Hematopoietic multipotent progenitor cell treated with erythropoietin and hydrocortisone succinate and interleukin-3 and kit ligand, for 15 days (in vitro differentiated cells): ENCODE results near the gene PDE11A.

Experiments
- DNase-seq: peaks from one replicate; pipeline ENCODE4 v3.0.0-alpha.2; 2015; ENCODE audit warnings: low spot score

PDE11A gene

GRCh38 chr2:177758591-177759371, 313.8 kb downstream of the PDE11A start:
- no peak for DNase-seq

DNA sequence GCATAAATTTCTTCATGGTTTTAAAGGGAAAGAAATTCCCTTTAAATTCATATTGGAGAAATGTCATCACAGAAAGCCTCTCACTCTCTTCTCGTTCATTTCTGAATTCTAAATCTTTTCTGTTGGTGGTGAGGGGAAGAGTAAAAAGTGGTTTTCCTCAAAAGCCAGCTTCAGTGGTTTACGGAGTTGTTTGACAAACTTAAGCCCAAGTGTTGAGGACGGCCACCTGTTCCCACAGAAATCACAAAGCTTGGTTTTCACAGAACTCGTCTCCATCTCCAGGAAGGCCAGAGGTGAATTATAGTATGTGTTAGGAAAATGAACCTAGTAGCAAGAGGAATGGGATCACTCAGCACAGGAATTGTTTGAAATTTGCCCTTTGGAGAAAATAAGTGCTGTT, 316.2 kb downstream of the PDE11A start:
- DNase-seq: no peak

DNA sequence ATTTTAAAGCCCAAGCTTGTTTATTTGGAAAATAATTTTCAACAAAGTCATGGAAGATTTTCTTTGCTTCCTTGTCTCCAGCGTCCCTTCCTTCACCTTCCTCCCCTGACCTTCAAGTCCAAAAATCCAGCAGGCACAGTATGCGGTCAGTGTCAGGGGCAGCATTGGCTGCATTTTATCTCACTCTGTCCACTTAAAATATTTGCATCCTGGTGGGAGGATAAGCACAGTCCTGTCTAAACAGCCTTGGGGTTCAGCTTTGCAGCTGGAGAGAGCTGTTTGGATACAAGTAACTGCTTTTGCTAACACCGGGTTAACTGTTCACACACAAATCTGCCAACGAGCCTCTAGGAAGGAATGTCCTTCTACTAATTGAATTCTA, 318.1 kb downstream of the PDE11A start:
- no peak for DNase-seq

GRCh38 chr2:177753682-177754491, 318.7 kb downstream of the PDE11A start:
- DNase-seq: no peak

DNA sequence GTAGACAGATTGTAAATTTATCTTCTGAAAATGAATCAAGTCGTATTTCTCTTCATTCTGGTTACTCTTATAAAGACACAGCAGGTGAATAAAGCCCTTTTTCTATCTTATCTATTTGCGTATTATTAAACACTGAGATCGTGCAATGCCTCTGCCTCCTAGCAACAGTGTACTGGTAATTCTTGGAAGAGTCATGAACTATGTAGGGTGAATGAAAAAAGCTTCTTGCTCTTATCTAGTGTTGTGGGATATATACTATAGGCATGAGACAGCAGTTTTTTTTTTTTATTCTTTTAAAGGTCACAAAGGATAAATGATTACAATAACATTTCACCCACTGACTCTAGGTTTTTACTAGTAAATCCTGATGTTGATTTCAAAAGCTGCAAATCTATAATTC, 324.2 kb downstream of the PDE11A start:
- DNase-seq: no peak

DNA sequence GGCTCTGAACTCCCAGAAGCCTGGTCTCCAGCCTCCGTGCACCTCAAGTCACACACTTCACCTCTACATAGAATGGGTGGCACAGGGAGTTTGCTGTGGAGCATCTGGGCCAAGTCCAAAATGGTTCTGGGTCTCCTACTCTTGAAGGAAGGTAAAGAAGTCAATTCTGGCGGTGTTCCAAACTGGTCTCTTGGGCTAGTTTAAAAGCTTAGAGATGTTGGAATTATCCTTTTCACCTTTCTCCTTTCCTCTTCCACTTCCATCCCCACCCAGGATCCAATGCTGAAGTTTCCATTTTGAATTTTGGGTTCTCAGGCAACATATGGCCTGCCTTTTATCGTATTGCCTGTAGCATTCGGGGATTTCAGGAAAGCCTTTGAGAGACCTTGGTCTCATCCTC, 325.2 kb downstream of the PDE11A start:
- no peak for DNase-seq

DNA sequence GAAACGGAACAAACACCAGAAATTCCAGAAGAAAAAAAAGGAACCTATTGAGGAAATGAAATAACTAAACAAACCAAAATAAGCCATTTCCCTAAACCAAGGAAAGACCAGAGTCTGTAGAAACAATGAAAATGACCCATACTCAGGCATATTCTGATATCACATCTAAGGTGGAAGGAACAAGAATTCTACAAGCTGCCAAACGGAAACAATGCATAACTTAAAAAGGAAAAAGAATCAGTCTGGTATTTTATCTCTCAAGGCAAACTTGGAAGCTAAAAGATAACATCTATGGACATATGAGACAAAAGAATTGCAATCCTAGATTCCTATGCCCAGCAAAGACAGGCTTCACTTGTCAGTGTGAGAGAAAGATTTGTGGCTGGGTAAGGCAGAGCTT, 326.2 kb downstream of the PDE11A start:
- DNase-seq: no peak

DNA sequence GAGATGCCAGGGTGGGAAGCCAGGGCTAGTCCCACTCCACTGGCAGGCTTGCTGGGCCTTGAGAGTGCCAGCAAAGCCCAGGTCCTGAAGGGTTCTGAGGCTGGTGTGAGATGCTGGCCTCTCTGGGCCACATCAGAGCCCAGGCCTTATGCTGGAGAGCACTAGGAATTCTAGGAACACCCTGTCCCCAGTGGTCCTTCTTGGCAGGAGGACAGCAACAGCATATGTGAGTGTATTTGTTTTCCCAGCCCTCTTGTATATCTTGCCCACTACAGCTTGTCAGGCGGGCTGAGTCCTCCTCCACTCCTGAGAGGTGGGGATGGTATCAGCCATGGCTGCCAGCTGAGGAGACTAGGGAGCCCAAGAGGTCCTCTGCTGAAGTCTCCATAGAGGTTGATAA, 327.0 kb downstream of the PDE11A start:
- DNase-seq: no peak

DNA sequence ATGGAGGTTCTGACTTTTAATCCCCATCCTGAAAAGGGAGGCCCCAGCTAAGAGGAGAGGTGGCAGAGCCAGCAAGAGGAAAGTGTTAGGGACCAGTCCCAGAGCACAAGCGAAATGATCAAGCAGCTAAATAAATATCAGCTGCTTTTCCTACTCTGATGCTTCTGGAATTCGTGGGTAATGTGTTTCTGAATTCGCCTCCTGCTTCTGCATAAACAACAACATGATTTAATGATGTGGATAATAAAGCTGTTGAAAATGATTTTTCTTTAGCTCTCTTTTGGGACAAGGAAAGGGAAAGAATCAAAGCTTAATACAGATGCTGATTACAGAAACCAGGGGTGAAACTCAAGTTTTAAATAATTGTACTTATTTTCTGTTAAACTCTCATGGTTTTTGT, 329.7 kb downstream of the PDE11A start:
- DNase-seq: no peak

- no peak for DNase-seq
Observed at GRCh38 chr2:177741866-177742265, 330.7 kb downstream of the PDE11A start.

GRCh38 chr2:177740700-177741099, 331.9 kb downstream of the PDE11A start:
- DNase-seq: no peak

GRCh38 chr2:177738461-177739235, 333.9 kb downstream of the PDE11A start:
- DNase-seq: no peak

GRCh38 chr2:177735318-177735803, 337.2 kb downstream of the PDE11A start:
- DNase-seq: no peak

DNA sequence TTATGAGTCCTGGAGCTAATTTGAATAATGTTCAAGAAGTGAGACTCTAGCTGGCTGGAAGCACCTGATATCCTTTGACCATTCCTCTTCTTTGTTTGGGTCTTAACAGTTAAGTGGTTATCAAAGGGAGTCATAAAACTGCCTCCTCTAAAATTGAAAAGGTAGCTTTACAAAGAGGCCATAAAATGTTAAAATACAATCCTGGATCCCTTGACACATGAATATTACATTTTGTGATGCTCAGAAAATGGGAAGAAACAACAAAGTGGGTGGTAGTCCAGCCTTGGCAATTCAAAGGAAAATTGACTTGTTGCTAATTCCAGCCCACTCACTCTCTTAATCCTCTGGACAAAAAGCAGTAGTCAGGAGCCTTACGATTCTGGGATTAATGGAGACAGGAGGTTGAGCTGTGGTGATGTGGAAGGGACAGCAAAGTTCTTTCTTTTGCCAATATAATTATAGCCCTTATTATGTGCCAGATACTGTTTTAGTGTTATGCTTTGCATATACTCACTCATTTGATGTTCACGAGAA, 339.2 kb downstream of the PDE11A start:
- DNase-seq: no peak

- no peak for DNase-seq
Observed at GRCh38 chr2:177731384-177731783, 341.2 kb downstream of the PDE11A start.

- DNase-seq: no peak
Observed at GRCh38 chr2:177730792-177731191, 341.8 kb downstream of the PDE11A start.

DNA sequence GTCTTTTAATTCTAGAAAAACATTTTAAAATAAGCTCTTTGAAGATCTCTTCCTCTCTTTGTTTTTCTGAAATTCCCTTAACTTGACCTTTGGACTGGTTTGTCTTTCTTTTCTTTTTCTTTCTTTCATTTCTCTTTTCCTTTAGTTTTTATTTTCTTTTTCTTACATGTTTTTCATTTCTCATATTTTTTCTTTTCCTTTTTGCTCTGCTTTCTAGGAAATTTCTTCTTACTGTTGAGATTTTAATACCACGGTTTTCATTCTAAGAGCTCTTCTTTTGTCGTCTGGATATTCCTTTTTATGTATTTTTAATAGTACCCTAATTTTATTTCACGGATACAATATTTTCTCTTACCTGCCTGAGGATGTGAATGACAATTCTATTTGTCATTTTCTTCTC, 342.2 kb downstream of the PDE11A start:
- DNase-seq: no peak

DNA sequence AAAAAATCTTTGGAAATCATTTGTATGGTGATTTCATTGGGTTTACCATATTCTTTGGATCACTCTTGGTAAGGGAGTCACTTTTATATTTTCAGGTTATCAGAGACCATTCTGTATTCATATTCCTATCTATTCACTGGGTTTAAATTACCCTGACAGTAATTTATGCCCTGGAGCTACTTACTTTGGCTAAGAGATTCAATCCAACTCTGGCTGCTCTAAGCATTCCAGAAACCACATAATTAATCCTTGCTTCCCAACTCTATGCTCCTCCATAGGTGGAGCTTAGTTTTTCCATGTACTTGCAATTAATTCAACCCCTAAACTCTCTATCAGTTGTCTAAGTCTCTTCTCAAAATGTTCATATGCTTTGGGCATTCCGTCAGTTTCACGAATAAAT, 343.7 kb downstream of the PDE11A start:
- no peak for DNase-seq

DNA sequence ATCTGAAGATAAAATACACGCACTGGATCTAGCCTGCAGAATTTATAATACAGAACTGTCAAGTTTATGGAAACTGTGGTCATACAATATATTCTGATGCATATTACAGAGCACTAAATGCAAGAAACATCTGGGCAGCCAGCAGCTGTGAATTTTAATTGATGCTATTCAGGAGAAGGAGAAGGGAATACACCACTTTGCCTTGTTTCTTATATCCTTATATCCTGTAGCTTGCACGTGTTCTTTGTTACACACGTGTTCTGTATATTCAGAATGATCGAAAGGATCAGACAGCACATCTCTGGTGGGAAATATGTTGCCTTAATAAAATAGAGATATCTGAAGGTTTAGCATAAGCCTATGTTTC, 344.2 kb downstream of the PDE11A start:
- no peak for DNase-seq

- no peak for DNase-seq
Observed at GRCh38 chr2:177727577-177728398, 344.8 kb downstream of the PDE11A start.

- DNase-seq: no peak
Observed at GRCh38 chr2:177726931-177727348, 345.6 kb downstream of the PDE11A start.
